H54 (cell line): ENCODE data around the gene NDFIP2.

Source experiments
- DNase-seq: peaks from one replicate; pipeline ENCODE4 v3.0.0; 2011; ENCODE audit warnings: low spot score, mixed read lengths; ENCODE audit not compliant: insufficient read length
- FAIRE-seq: peaks from 3 replicates; lab custom pipeline; 2011; peaks lifted over from hg19 to GRCh38; lab: Jason Lieb, UNC
- POLR2A ChIP-seq: IDR thresholded peaks from 2 replicates; pipeline ENCODE4 v1.6.1; 2011; ENCODE audit warnings: low read depth, mild to moderate bottlenecking, low read length

Gene NDFIP2, protein sequence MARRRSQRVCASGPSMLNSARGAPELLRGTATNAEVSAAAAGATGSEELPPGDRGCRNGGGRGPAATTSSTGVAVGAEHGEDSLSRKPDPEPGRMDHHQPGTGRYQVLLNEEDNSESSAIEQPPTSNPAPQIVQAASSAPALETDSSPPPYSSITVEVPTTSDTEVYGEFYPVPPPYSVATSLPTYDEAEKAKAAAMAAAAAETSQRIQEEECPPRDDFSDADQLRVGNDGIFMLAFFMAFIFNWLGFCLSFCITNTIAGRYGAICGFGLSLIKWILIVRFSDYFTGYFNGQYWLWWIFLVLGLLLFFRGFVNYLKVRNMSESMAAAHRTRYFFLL

GRCh38 chr13:79480954-79481684 lies at the start of gene NDFIP2:
Gene NDFIP2 (plus strand): TSS chr13:79481155. CDS start chr13:79481204, 49 bp downstream.
- peak; percentile 60 for FAIRE-seq
- TF ChIP-seq POLR2A: peak; percentile 73; the same call in 1 of the 2 replicates
- DNase-seq: peak; percentile 41

DNA sequence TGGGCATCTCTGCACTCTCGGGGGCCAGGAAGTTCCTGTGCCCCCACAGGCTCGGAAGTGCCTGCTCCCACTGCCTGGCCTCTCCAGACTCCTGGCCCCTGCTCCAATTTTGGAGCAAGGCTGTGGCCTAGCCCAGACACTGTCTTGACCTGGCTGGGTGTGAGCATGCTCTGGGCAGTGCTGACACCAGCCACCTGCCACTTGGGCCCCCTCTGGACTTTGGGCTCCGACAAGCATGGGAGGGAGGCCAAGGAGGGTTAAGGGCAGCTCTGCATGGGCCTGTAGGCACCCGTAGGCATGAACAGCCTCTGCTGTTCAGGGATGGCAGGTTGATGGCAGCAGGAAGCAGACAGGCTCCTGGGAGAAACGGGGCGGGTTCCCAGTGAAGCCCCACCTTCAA lies 48.9 kb upstream of the NDFIP2 start:
- no peak for DNase-seq
- no peak for FAIRE-seq
- no peak for TF ChIP-seq POLR2A

- TF ChIP-seq POLR2A: no peak
- FAIRE-seq: no peak
Observed at GRCh38 chr13:79432992-79433391, 48.0 kb upstream of the NDFIP2 start.

GRCh38 chr13:79434556-79434955 lies 46.4 kb upstream of the NDFIP2 start:
- FAIRE-seq: peak; percentile 75
- no peak for TF ChIP-seq POLR2A
- DNase-seq: peak; percentile 9

More at GRCh38 chr13:79432992-79433391, 48.0 kb upstream of the NDFIP2 start:
- DNase-seq: no peak

GRCh38 chr13:79435561-79435990 lies 45.4 kb upstream of the NDFIP2 start:
- no peak for DNase-seq

DNA sequence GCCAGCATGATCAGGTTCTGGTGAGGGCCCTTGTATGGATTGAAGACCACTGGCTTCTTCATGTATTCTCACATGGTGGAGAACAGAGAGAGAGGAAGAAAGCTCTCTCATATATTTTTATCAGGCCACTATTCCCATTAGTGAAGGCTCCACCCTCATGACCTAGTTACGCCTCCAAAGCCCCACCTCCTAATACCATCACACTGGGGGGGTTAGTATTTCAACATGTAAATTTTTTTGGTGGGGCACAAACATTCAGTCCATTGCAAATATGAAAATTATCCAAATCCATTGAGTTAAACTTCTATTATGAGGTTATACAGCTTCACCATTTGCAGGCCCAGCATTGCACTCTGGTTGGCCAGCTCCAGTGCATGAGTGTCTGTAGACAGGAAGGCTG lies 41.7 kb upstream of the NDFIP2 start:
- DNase-seq (no peak), FAIRE-seq (no peak)
- no peak for TF ChIP-seq POLR2A

More at GRCh38 chr13:79435561-79435990, 45.4 kb upstream of the NDFIP2 start:
- no peak for TF ChIP-seq POLR2A
- peak; percentile 88 for FAIRE-seq

GRCh38 chr13:79440958-79441528 lies 39.9 kb upstream of the NDFIP2 start:
- no peak for DNase-seq
- no peak for FAIRE-seq
- TF ChIP-seq POLR2A: no peak

GRCh38 chr13:79442221-79442620 lies 38.7 kb upstream of the NDFIP2 start:
- DNase-seq: no peak
- FAIRE-seq: no peak
- no peak for TF ChIP-seq POLR2A

DNA sequence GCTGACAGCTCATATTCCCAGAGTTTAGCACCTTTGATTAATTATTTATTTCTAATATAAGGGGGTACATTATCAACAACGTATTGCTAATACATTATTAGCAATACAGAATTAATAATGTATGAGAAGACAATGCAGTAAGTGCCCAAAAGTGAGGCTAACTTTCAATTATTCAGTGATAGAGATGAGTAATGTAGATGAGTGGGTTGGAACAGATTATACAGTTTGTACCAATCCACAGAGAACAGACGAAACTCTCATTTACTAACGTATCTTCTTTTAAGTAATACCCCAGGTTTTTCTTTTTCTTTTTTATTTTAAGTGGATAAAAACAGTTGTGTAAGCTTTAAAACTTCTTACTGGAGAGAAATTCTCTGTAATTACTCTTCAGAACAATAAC lies 38.2 kb upstream of the NDFIP2 start:
- DNase-seq: no peak
- TF ChIP-seq POLR2A: no peak
- no peak for FAIRE-seq

GRCh38 chr13:79445968-79446645 lies 34.8 kb upstream of the NDFIP2 start:
- DNase-seq (no peak), FAIRE-seq (no peak)
- no peak for TF ChIP-seq POLR2A

DNA sequence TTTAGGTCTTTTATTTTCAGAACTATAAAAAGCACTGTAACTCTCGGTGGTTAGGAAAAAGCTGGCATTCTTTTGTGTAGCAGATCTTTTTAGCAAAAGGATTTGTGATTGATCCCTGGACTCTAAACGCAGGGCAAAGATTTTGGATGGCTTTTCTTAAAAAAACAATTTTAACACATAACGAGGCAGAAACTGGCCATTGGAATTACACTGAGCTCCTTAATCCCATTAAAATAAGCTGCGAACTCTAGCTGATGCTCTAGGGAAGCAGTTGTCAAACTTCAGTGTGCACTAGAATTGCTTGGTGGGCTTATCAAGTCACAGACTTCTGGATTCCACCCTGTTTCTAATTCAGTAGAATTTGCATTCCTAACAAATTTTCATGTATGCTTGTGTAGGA lies 33.8 kb upstream of the NDFIP2 start:
- no peak for FAIRE-seq
- TF ChIP-seq POLR2A: no peak
- no peak for DNase-seq

DNA sequence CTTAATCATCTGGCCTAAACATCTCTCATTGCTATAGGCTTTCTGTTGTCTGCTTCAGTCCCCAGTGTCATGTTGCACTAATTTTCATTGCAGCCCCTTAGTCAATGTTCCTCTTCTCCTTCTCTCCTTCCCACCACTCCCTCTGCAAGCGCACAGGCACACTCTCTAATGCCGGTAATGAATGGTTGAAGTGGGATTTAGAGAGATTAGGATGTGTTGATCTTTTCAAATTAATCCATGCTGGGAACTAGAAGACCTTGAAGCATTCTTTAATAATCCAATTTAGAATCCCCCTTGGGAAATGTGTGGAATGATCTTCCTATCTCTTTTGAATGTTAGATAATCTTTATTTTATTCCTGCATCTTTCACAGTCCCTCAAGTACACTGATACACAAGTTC lies 33.2 kb upstream of the NDFIP2 start:
- no peak for TF ChIP-seq POLR2A
- FAIRE-seq (no peak), DNase-seq (no peak)

GRCh38 chr13:79448413-79448812 lies 32.5 kb upstream of the NDFIP2 start:
- DNase-seq: no peak
- TF ChIP-seq POLR2A: no peak
- peak; percentile 57 for FAIRE-seq

- TF ChIP-seq POLR2A: no peak
- no peak for FAIRE-seq
- no peak for DNase-seq
Observed at GRCh38 chr13:79450110-79450509, 30.8 kb upstream of the NDFIP2 start.
